Caco-2 (cell line): ENCODE results near the gene EMC1. TPM values are rescaled to one million over a fixed set of nuclear protein-coding genes. Genes with fewer than 3 reads are reported as not detected.
A peak's percentile ranks its signal among the peaks of the same experiment; 100 is the strongest.

Source experiments
- BruUV-seq: library from RNA; stranded (reverse); fragments of 400-500 nt; replicated peaks from 2 replicates; lab custom pipeline; 2021; lab: Mats Ljungman, UMichigan
- CTCF ChIA-PET: fragments of 300-600 bp; sonication (Branson Sonifier 250); formaldehyde crosslinking; loops from one replicate; lab custom pipeline; 2022; ENCODE audit warnings: antibody characterized with exemption; lab: Charles Lee
- POLR2A ChIA-PET: fragments of 300-600 bp; sonication (Branson Sonifier 250); formaldehyde crosslinking; loops from one replicate; lab custom pipeline; 2022; ENCODE audit warnings: antibody characterized with exemption; lab: Charles Lee
- DNase-seq, 2 experiments: peaks; one replicate each; pipeline versions ENCODE4 v3.0.0 to v3.0.0-alpha.2; 2020 to 2022
- H3K27me3 ChIP-seq: replicated peaks from 2 replicates; pipeline ENCODE4 v1.6.0; 2011; ENCODE audit warnings: low read length; ENCODE audit not compliant: control insufficient read depth, insufficient read depth
- H3K36me3 ChIP-seq: 2 replicates; pipeline ENCODE4 v1.5.1; 2011; ENCODE audit warnings: low read length; ENCODE audit not compliant: control insufficient read depth, insufficient read depth
- H3K4me1 ChIP-seq: fragments of 250-450 bp; sonication (Bioruptor Pico); 2 replicates; pipeline ENCODE4 v1.5.1; 2020; ENCODE audit warnings: mild to moderate bottlenecking
- H3K4me3 ChIP-seq: 2 replicates; pipeline ENCODE4 v1.5.1; 2011; ENCODE audit warnings: low read depth, mild to moderate bottlenecking, control low read depth, low read length
- H3K9me3 ChIP-seq: fragments of 250-450 bp; sonication (Bioruptor Pico); 2 replicates; pipeline ENCODE4 v1.5.1; 2020; ENCODE audit warnings: mild to moderate bottlenecking, moderate library complexity
- H3K27ac Mint-ChIP-seq: one replicate; pipeline ENCODE4 v1.8.0; 2022; ENCODE audit warnings: mixed read lengths; ENCODE audit not compliant: unreplicated experiment
- H3K27me3 Mint-ChIP-seq: one replicate; pipeline ENCODE4 v1.8.0; 2022; ENCODE audit warnings: mixed read lengths; ENCODE audit not compliant: insufficient read depth, unreplicated experiment
- H3K36me3 Mint-ChIP-seq: one replicate; pipeline ENCODE4 v1.8.0; 2022; ENCODE audit warnings: mild to moderate bottlenecking, mixed read lengths; ENCODE audit not compliant: insufficient read depth, unreplicated experiment
- H3K4me1 Mint-ChIP-seq: one replicate; pipeline ENCODE4 v1.8.0; 2022; ENCODE audit warnings: low read depth, mixed read lengths; ENCODE audit not compliant: unreplicated experiment
- H3K4me3 Mint-ChIP-seq: one replicate; pipeline ENCODE4 v1.8.0; 2022; ENCODE audit warnings: mild to moderate bottlenecking, moderate library complexity, mixed read lengths; ENCODE audit not compliant: unreplicated experiment
- H3K9me3 Mint-ChIP-seq: one replicate; pipeline ENCODE4 v1.8.0; 2022; ENCODE audit warnings: mixed read lengths; ENCODE audit not compliant: unreplicated experiment
- intact Hi-C: fragments of 100-400 bp; cut with micrococcal nuclease; formaldehyde crosslinking; loops from one replicate; pipeline ENCODE4 v1.10.0; 2022; ENCODE audit not compliant: unreplicated experiment
- total RNA-seq: library from RNA; stranded (reverse); gene quantifications from 2 replicates; pipeline ENCODE4 v1.2.3, GENCODE V29; 2022
- TF ChIP-seq, protein P1 (sequence below), 2 experiments: fragments of 200-600 bp in 1 of 2; IDR thresholded peaks; 1 replicate in 1 of 2; 2 replicates in 1 of 2; pipeline versions ENCODE4 v1.5.1 to v1.8.0; 2011 to 2022; ENCODE audit warnings: antibody characterized with exemption in 1 of 2, control low read depth in 1 of 2, inconsistent platforms in 1 of 2, low read depth in 1 of 2, low read length in 1 of 2, mild to moderate bottlenecking in 1 of 2, moderate library complexity in 1 of 2; ENCODE audit not compliant: insufficient read depth in 1 of 2, severe bottlenecking in 1 of 2, unreplicated experiment in 1 of 2

The EMC1 gene
- total RNA-seq, 1 experiment from 2014 or later: 51.5 TPM

- ChIA-PET CTCF (no interaction called here), POLR2A (no interaction called here)
- no peaks in the 10 kb centered on the region for H3K9me3 Mint-ChIP-seq
- peaks cover 15% of the 10 kb centered on the region for H3K4me1 Mint-ChIP-seq
- no peaks in the 10 kb centered on the region for H3K27me3 Mint-ChIP-seq
- H3K4me3 ChIP-seq: no peak overlapping the region
- no peak overlapping the region for H3K4me3 Mint-ChIP-seq
- no peaks in the 10 kb centered on the region for H3K4me1 ChIP-seq
- TF ChIP-seq, protein P1, sequence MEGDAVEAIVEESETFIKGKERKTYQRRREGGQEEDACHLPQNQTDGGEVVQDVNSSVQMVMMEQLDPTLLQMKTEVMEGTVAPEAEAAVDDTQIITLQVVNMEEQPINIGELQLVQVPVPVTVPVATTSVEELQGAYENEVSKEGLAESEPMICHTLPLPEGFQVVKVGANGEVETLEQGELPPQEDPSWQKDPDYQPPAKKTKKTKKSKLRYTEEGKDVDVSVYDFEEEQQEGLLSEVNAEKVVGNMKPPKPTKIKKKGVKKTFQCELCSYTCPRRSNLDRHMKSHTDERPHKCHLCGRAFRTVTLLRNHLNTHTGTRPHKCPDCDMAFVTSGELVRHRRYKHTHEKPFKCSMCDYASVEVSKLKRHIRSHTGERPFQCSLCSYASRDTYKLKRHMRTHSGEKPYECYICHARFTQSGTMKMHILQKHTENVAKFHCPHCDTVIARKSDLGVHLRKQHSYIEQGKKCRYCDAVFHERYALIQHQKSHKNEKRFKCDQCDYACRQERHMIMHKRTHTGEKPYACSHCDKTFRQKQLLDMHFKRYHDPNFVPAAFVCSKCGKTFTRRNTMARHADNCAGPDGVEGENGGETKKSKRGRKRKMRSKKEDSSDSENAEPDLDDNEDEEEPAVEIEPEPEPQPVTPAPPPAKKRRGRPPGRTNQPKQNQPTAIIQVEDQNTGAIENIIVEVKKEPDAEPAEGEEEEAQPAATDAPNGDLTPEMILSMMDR (IDR thresholded peaks at IDR 0.05; ENCODE audit: insufficient read depth in 1 of 2, low read depth in 1 of 2, low read length in 1 of 2, severe bottlenecking in 1 of 2, unreplicated experiment in 1 of 2): no peak
- H3K27ac Mint-ChIP-seq: no peak overlapping the region
- BruUV-seq: no TSS peak
- intact Hi-C loops: loop anchor here (5.0 kb wide), 1 partner anchor 36 kb away; no protein-coding TSS in a partner anchor
- H3K36me3 Mint-ChIP-seq: peaks cover 79% of the 10 kb centered on the region
- no peaks in the 10 kb centered on the region for H3K9me3 ChIP-seq
- no peak for DNase-seq
- H3K36me3 ChIP-seq: no peaks in the 10 kb centered on the region
- no peaks in the 10 kb centered on the region for H3K27me3 ChIP-seq
These were observed 37.7 kb downstream of the EMC1 start for GRCh38 chr1:19213580-19213979.

- CTCF ChIA-PET: interaction anchor here (1.0 kb wide), 1 partner anchor 33 kb away, joined by 4 read pairs; no protein-coding TSS in a partner anchor
- TF ChIP-seq, protein P1 (IDR thresholded peaks at IDR 0.05; ENCODE audit: insufficient read depth in 1 of 2, low read depth in 1 of 2, low read length in 1 of 2, severe bottlenecking in 1 of 2, unreplicated experiment in 1 of 2): no peak
- no peak overlapping the region for H3K4me3 ChIP-seq
These were observed 39.2 kb downstream of the EMC1 start for GRCh38 chr1:19212167-19212566.

GRCh38 chr1:19210772-19211549, 40.4 kb downstream of the EMC1 start:
- H3K4me3 ChIP-seq: peak overlapping the region; percentile 95
- DNase-seq: no peak
- H3K36me3 Mint-ChIP-seq: peaks cover 73% of the 10 kb centered on the region
- no peaks in the 10 kb centered on the region for H3K36me3 ChIP-seq
- H3K4me1 Mint-ChIP-seq: peaks cover 15% of the 10 kb centered on the region
- TSS peak; percentile 58 for BruUV-seq
- POLR2A ChIA-PET: interaction anchor here (1.2 kb wide), 1 partner anchor 15 kb away, joined by 7 read pairs; no protein-coding TSS in a partner anchor
- no peaks in the 10 kb centered on the region for H3K9me3 Mint-ChIP-seq
- no peaks in the 10 kb centered on the region for H3K27me3 Mint-ChIP-seq
- peak overlapping the region; percentile 92 for H3K4me3 Mint-ChIP-seq
- H3K9me3 ChIP-seq: no peaks in the 10 kb centered on the region
- peaks cover 23% of the 10 kb centered on the region for H3K4me1 ChIP-seq
- TF ChIP-seq, protein P1 (IDR thresholded peaks at IDR 0.05; ENCODE audit: insufficient read depth in 1 of 2, low read depth in 1 of 2, low read length in 1 of 2, severe bottlenecking in 1 of 2, unreplicated experiment in 1 of 2): no peak
- H3K27me3 ChIP-seq: no peaks in the 10 kb centered on the region
- intact Hi-C loops: loop anchor here (5.0 kb wide), 1 partner anchor 34 kb away; no protein-coding TSS in a partner anchor
- peak overlapping the region; percentile 90 for H3K27ac Mint-ChIP-seq
- CTCF ChIA-PET: interaction anchor here (1.7 kb wide), 1 partner anchor 31 kb away, joined by 4 read pairs; no protein-coding TSS in a partner anchor

More at GRCh38 chr1:19212167-19212566, 39.2 kb downstream of the EMC1 start:
- Histone ChIP-seq H3K4me1 (peaks cover 10% of the 10 kb centered on the region), H3K9me3 (no peaks in the 10 kb centered on the region), H3K27me3 (no peaks in the 10 kb centered on the region), H3K36me3 (no peaks in the 10 kb centered on the region)
- no peak for DNase-seq
- Mint-ChIP-seq H3K9me3 (no peaks in the 10 kb centered on the region), H3K36me3 (peaks cover 73% of the 10 kb centered on the region), H3K27ac (no peak overlapping the region), H3K4me3 (peak overlapping the region; percentile 92), H3K27me3 (no peaks in the 10 kb centered on the region), H3K4me1 (peaks cover 15% of the 10 kb centered on the region)
- POLR2A ChIA-PET: no interaction called here
- BruUV-seq: no TSS peak
- intact Hi-C loops: loop anchor here (5.0 kb wide), 1 partner anchor 35 kb away; no protein-coding TSS in a partner anchor
